HEK293T (cell line): ENCODE data around the gene DUSP3.

Experiments used
- CTCF ChIA-PET: fragments of 350-600 bp; formaldehyde crosslinking; extraction: SDS; loops from one replicate; lab custom pipeline; 2021; ENCODE audit warnings: antibody characterized with exemption, inconsistent platforms; lab: Yijun Ruan, JAX
- POLR2A ChIA-PET: fragments of 350-600 bp; formaldehyde crosslinking; extraction: SDS; loops from one replicate; lab custom pipeline; 2020; ENCODE audit warnings: antibody characterized with exemption, inconsistent platforms; lab: Yijun Ruan, JAX
- DNase-seq: peaks from one replicate; pipeline ENCODE4 v3.0.0; 2012; ENCODE audit warnings: mixed read lengths; ENCODE audit errors: extremely low spot score
- ARNT ChIP-seq: fragments of 450-650 bp; IDR thresholded peaks from 2 replicates; pipeline ENCODE4 v1.6.1; 2017; ENCODE audit warnings: mild to moderate bottlenecking
- BHLHE40 ChIP-seq: fragments of 450-650 bp; IDR thresholded peaks from 2 replicates; pipeline ENCODE4 v1.6.1; 2016; ENCODE audit warnings: mild to moderate bottlenecking, moderate library complexity, borderline replicate concordance
- CTBP1 ChIP-seq: fragments of 450-650 bp; IDR thresholded peaks from 2 replicates; pipeline ENCODE4 v1.6.1; 2016; ENCODE audit warnings: borderline replicate concordance
- ELF4 ChIP-seq: fragments of 450-650 bp; IDR thresholded peaks from 2 replicates; pipeline ENCODE4 v1.6.1; 2017; ENCODE audit warnings: antibody characterized with exemption
- FOXA1 ChIP-seq: fragments of 450-650 bp; IDR thresholded peaks from 2 replicates; pipeline ENCODE4 v1.6.1; 2016; ENCODE audit warnings: mild to moderate bottlenecking
- FOXK2 ChIP-seq: fragments of 450-650 bp; IDR thresholded peaks from 2 replicates; pipeline ENCODE4 v1.6.1; 2016; ENCODE audit warnings: mild to moderate bottlenecking
- FOXM1 ChIP-seq: fragments of 450-650 bp; IDR thresholded peaks from 2 replicates; pipeline ENCODE4 v1.6.1; 2017; ENCODE audit warnings: mild to moderate bottlenecking, borderline replicate concordance
- HDGF ChIP-seq: fragments of 450-650 bp; IDR thresholded peaks from 2 replicates; pipeline ENCODE4 v1.6.1; 2017; ENCODE audit warnings: antibody characterized with exemption, borderline replicate concordance
- L3MBTL2 ChIP-seq: fragments of 450-650 bp; conservative IDR thresholded peaks from 2 replicates; pipeline ENCODE4 v1.6.1; 2016; ENCODE audit warnings: mild to moderate bottlenecking
- LEF1 ChIP-seq: fragments of 450-650 bp; IDR thresholded peaks from 2 replicates; pipeline ENCODE4 v1.6.1; 2017; ENCODE audit warnings: mild to moderate bottlenecking, borderline replicate concordance
- NFRKB ChIP-seq: fragments of 450-650 bp; IDR thresholded peaks from 2 replicates; pipeline ENCODE4 v1.6.1; 2016; ENCODE audit warnings: mild to moderate bottlenecking, moderate library complexity
- PKNOX1 ChIP-seq: fragments of 450-650 bp; IDR thresholded peaks from 2 replicates; pipeline ENCODE4 v1.6.1; 2016
- SP1 ChIP-seq: fragments of 450-650 bp; IDR thresholded peaks from 2 replicates; pipeline ENCODE4 v1.6.1; 2017
- SUZ12 ChIP-seq: fragments of 450-650 bp; IDR thresholded peaks from 2 replicates; pipeline ENCODE4 v1.6.1; 2016; ENCODE audit warnings: mild to moderate bottlenecking
- TARDBP ChIP-seq: fragments of 450-650 bp; IDR thresholded peaks from 2 replicates; pipeline ENCODE4 v1.6.1; 2016
- ZNF384 ChIP-seq: fragments of 450-650 bp; IDR thresholded peaks from 2 replicates; pipeline ENCODE4 v1.6.1; 2016

DUSP3 gene

GRCh38 chr17:43809121-43809520 is 30.3 kb upstream of the DUSP3 start:
- ChIA-PET CTCF (interaction anchor here (0.5 kb wide), 1 partner anchor 22 kb away, joined by 3 read pairs; no protein-coding TSS in a partner anchor), POLR2A (no interaction called here)
- DNase-seq = no peak
- TF ChIP-seq TARDBP (no peak), SUZ12 (no peak), FOXK2 (no peak), PKNOX1 (no peak), ELF4 (no peak), FOXM1 (no peak), BHLHE40 (no peak), L3MBTL2 (no peak), LEF1 (no peak), SP1 (no peak), ARNT (no peak), ZNF384 (no peak), FOXA1 (no peak), CTBP1 (no peak), HDGF (no peak), NFRKB (no peak)

- ChIA-PET POLR2A (no interaction called here), CTCF (no interaction called here)
- TF ChIP-seq LEF1 (no peak), ELF4 (no peak), NFRKB (no peak), FOXA1 (no peak), FOXK2 (no peak), PKNOX1 (no peak), CTBP1 (no peak)
- DNase-seq = no peak
Observed at GRCh38 chr17:43808076-43808475, 29.3 kb upstream of the DUSP3 start.

- CTCF ChIA-PET = no interaction called here
- no peak for DNase-seq
- TF ChIP-seq CTBP1 (no peak), SUZ12 (no peak), TARDBP (no peak), HDGF (no peak), FOXA1 (no peak), SP1 (no peak), ARNT (no peak), BHLHE40 (no peak), NFRKB (no peak), FOXM1 (no peak), PKNOX1 (no peak), LEF1 (no peak), ELF4 (no peak), L3MBTL2 (no peak), FOXK2 (no peak), ZNF384 (no peak)
- POLR2A ChIA-PET = no interaction called here
Observed at GRCh38 chr17:43805117-43805516, 26.3 kb upstream of the DUSP3 start.

- TF ChIP-seq FOXA1 (no peak), TARDBP (no peak), BHLHE40 (no peak), PKNOX1 (no peak), SP1 (no peak), ARNT (no peak), NFRKB (no peak), FOXK2 (no peak), L3MBTL2 (no peak), CTBP1 (no peak), LEF1 (no peak), ELF4 (no peak), SUZ12 (no peak)
- no peak for DNase-seq
- ChIA-PET CTCF (no interaction called here), POLR2A (no interaction called here)
Observed at GRCh38 chr17:43803758-43804157, 25.0 kb upstream of the DUSP3 start.

GRCh38 chr17:43801844-43802243 is 23.1 kb upstream of the DUSP3 start:
- ChIA-PET CTCF (no interaction called here), POLR2A (interaction anchor here (1.4 kb wide), 1 partner anchor 23 kb away, joined by 3 read pairs; the partner anchor contains the start of gene DUSP3)
- no peak for TF ChIP-seq PKNOX1
- DNase-seq = no peak

GRCh38 chr17:43800736-43801135 is 22.0 kb upstream of the DUSP3 start:
- CTCF ChIA-PET = no interaction called here
- TF ChIP-seq ZNF384 (no peak), ARNT (no peak), FOXM1 (no peak), FOXA1 (no peak), BHLHE40 (no peak), LEF1 (no peak), L3MBTL2 (no peak), HDGF (no peak), TARDBP (no peak), ELF4 (no peak), FOXK2 (no peak), SUZ12 (no peak)
- POLR2A ChIA-PET = no interaction called here
- DNase-seq = no peak
